DOHH2 (cell line): ENCODE measurements around the gene BCAP31.
"Not testable (repeated sequence)": the region's sequence is repeated elsewhere in the genome, so short reads cannot be mapped to it uniquely, and the experiment has no call there.

Source experiments
- H3F3A ChIP-seq: fragments of 200-600 bp; sonication (generic), shearing (Covaris generic); 2 replicates; pipeline ENCODE4 v1.6.0; 2016; ENCODE audit warnings: antibody characterized with exemption, mild to moderate bottlenecking; ENCODE audit not compliant: control insufficient read depth, insufficient read depth
- H3K27ac ChIP-seq: fragments of 200-600 bp; sonication (generic); 2 replicates; pipeline ENCODE4 v1.5.1; 2014; ENCODE audit warnings: low read depth, mild to moderate bottlenecking, low read length, moderate library complexity
- H3K27me3 ChIP-seq: fragments of 200-600 bp; sonication (generic); 2 replicates; pipeline ENCODE4 v1.6.1; 2014; ENCODE audit warnings: mild to moderate bottlenecking, low read length, mixed read lengths; ENCODE audit not compliant: control insufficient read depth
- H3K36me3 ChIP-seq: fragments of 200-600 bp; sonication (generic); 2 replicates; pipeline ENCODE4 v1.6.1; 2014; ENCODE audit warnings: mild to moderate bottlenecking, low read length, moderate library complexity, mixed read lengths; ENCODE audit not compliant: control insufficient read depth
- H3K4me1 ChIP-seq: fragments of 200-600 bp; sonication (generic); 2 replicates; pipeline ENCODE4 v1.6.1; 2014; ENCODE audit warnings: mild to moderate bottlenecking, low read length, mixed read lengths; ENCODE audit not compliant: control insufficient read depth
- H3K4me2 ChIP-seq: fragments of 200-600 bp; sonication (generic); 2 replicates; pipeline ENCODE4 v1.6.0; 2014; ENCODE audit warnings: mild to moderate bottlenecking, low read length, moderate library complexity
- H3K4me3 ChIP-seq: fragments of 200-600 bp; sonication (generic); 2 replicates; pipeline ENCODE4 v1.5.1; 2014; ENCODE audit warnings: mild to moderate bottlenecking, low read length, mixed read lengths
- H3K79me2 ChIP-seq: fragments of 200-600 bp; sonication (generic); 2 replicates; pipeline ENCODE4 v1.6.1; 2014; ENCODE audit warnings: mild to moderate bottlenecking, low read length, mixed read lengths; ENCODE audit not compliant: control insufficient read depth
- H3K9me2 ChIP-seq: fragments of 200-600 bp; sonication (generic); replicated peaks from 2 replicates; pipeline ENCODE4 v1.6.1; 2014; ENCODE audit warnings: mild to moderate bottlenecking, low read length, mixed read lengths; ENCODE audit not compliant: control insufficient read depth
- H3K9me3 ChIP-seq: fragments of 200-600 bp; sonication (generic); 2 replicates; pipeline ENCODE4 v1.6.1; 2014; ENCODE audit warnings: antibody characterized with exemption, low read length, mixed read lengths; ENCODE audit not compliant: control insufficient read depth, insufficient read depth
- H4K20me1 ChIP-seq: fragments of 200-600 bp; sonication (generic); 2 replicates; pipeline ENCODE4 v1.6.0; 2014; ENCODE audit warnings: low read depth, mild to moderate bottlenecking, antibody characterized with exemption, low read length, moderate library complexity; ENCODE audit not compliant: control insufficient read depth, insufficient read depth
- EZH2phosphoT487 ChIP-seq: fragments of 200-600 bp; sonication (generic); IDR thresholded peaks from 2 replicates; pipeline ENCODE4 v1.6.1; 2017; ENCODE audit warnings: borderline replicate concordance, mild to moderate bottlenecking, antibody characterized with exemption, low read length, moderate library complexity, mixed read lengths
- TF ChIP-seq, protein P1 (sequence below): fragments of 200-600 bp; sonication (generic); IDR thresholded peaks from one replicate; pipeline ENCODE4 v1.5.1; 2014; ENCODE audit warnings: antibody characterized with exemption, mild to moderate bottlenecking, low read depth, low read length; ENCODE audit not compliant: poor library complexity, severe bottlenecking

Gene BCAP31

DNA sequence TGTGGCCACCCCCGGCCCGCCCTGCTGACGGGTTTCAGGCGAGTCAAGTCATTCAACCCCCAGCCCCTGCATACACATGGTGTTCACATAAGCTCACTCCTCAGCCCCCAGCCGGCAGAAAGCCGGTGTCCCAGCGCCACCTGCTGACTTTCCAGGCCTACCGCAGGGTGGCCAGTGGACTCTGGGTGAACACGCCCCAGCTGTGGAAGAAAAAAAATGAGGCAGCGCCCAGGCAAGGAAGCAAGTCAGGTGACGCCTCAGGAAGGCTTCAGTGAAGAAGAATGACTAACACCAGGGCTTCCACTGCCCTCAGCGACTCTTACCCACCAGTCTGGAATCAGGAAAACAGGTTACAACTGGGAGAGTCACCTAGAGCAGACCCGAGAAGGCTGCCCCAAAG is 15.8 kb downstream of the BCAP31 start:
- Histone ChIP-seq H3K4me2 (no peak overlapping the region), H4K20me1 (no peaks in the 10 kb centered on the region), H3K36me3 (no peaks in the 10 kb centered on the region; the same call in 1 of the 2 replicates), H3K27me3 (no peaks in the 10 kb centered on the region), H3K79me2 (no peaks in the 10 kb centered on the region), H3K9me3 (no peaks in the 10 kb centered on the region), H3K27ac (no peak overlapping the region), H3K4me3 (no peak overlapping the region), H3F3A (no peaks in the 10 kb centered on the region), H3K9me2 (no peaks in the 10 kb centered on the region), H3K4me1 (no peaks in the 10 kb centered on the region)
- TF ChIP-seq, protein P1, sequence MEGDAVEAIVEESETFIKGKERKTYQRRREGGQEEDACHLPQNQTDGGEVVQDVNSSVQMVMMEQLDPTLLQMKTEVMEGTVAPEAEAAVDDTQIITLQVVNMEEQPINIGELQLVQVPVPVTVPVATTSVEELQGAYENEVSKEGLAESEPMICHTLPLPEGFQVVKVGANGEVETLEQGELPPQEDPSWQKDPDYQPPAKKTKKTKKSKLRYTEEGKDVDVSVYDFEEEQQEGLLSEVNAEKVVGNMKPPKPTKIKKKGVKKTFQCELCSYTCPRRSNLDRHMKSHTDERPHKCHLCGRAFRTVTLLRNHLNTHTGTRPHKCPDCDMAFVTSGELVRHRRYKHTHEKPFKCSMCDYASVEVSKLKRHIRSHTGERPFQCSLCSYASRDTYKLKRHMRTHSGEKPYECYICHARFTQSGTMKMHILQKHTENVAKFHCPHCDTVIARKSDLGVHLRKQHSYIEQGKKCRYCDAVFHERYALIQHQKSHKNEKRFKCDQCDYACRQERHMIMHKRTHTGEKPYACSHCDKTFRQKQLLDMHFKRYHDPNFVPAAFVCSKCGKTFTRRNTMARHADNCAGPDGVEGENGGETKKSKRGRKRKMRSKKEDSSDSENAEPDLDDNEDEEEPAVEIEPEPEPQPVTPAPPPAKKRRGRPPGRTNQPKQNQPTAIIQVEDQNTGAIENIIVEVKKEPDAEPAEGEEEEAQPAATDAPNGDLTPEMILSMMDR: peak; percentile 53
- TF ChIP-seq EZH2phosphoT487: no peak

DNA sequence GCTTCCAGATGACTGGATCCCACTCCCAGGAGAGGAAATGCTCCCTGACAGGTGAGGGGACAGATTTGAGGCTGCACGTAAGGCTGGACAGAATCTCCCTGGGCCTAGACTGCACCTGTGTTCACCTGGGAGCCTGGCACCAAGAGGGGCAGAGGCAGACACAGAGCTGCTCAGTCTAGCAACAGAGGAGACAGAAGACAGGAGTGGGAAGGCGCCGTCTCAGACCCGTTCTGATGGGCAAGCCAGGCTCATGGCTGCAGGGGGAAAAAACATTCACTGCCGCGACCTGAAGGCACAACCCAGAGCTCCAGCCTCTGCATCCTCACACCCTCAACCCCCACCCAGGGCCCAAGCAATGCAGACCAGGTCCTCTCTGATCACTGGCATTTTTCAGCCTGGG is 16.8 kb downstream of the BCAP31 start:
- Histone ChIP-seq H3K4me3 (no peak overlapping the region), H4K20me1 (no peaks in the 10 kb centered on the region), H3K36me3 (no peaks in the 10 kb centered on the region; the same call in 1 of the 2 replicates), H3K4me2 (no peak overlapping the region), H3K27me3 (no peaks in the 10 kb centered on the region), H3K4me1 (no peaks in the 10 kb centered on the region), H3K79me2 (no peaks in the 10 kb centered on the region), H3K27ac (no peak overlapping the region), H3K9me3 (no peaks in the 10 kb centered on the region), H3F3A (no peaks in the 10 kb centered on the region), H3K9me2 (no peaks in the 10 kb centered on the region)
- TF ChIP-seq EZH2phosphoT487: no peak
- TF ChIP-seq, protein P1: no peak

DNA sequence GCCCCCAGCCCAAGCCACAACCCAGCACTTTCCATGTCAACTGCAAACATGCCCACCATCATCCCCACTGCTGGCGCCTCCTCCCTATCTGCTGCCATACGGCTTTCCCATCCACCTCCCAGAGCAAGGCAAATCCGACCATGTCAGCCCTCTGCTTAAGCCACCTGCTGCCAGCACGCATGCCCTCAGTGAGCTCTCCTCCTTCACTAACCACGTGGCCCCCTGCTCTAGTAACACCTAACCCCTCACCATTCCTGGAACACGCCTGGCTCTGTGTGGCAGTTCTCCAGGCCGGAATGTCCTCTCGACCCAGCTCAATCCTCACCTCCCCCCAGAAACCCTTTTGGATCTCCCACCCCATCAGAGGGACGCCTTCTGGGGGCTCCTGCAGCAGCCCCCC is 17.4 kb downstream of the BCAP31 start:
- Histone ChIP-seq H3K4me1 (no peaks in the 10 kb centered on the region), H3K27me3 (no peaks in the 10 kb centered on the region), H3K4me2 (no peak overlapping the region), H3K9me3 (no peaks in the 10 kb centered on the region), H3K9me2 (no peaks in the 10 kb centered on the region), H3F3A (no peaks in the 10 kb centered on the region), H4K20me1 (no peaks in the 10 kb centered on the region), H3K36me3 (no peaks in the 10 kb centered on the region; the same call in 1 of the 2 replicates), H3K4me3 (no peak overlapping the region), H3K27ac (no peak overlapping the region), H3K79me2 (no peaks in the 10 kb centered on the region)
- no peak for TF ChIP-seq EZH2phosphoT487
- TF ChIP-seq, protein P1: no peak

DNA sequence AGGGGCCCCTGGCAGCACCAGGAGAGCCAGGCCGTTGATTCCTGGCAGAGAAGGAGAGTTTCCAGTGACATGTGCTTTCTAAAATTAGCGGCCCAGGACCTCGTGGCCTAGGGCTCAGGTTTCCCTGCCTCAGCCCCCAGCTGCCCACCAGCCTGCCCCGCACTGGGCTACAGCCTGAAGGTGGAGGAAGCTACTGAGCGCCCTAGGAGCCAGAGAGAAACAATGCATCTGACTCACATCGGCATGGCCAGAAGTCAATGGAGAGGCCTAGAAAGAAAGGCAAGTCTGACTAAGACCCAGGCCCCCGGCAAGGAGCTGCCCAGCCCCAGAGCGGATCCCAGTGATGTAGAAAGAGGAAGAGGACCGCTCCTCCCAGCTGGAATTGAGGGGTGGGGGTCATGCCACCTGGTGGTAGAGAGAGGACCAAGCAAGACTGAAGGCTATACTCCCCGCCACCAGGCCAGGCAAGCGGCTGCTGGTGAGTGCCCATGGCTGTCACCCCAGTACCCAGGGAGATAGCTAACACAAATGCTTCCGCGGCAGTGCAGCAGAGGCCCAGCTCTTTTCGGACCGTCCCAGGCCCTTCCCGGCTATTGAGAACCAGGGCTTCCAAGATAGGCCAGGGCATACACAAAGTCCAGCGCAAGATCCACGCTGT is 18.7 kb downstream of the BCAP31 start:
- not testable (repeated sequence) for H3K36me3 ChIP-seq, H3K4me1 ChIP-seq, H3K4me2 ChIP-seq, H3K27me3 ChIP-seq, H3K4me3 ChIP-seq, H4K20me1 ChIP-seq, H3K79me2 ChIP-seq, H3F3A ChIP-seq, H3K27ac ChIP-seq, H3K9me3 ChIP-seq, H3K9me2 ChIP-seq

DNA sequence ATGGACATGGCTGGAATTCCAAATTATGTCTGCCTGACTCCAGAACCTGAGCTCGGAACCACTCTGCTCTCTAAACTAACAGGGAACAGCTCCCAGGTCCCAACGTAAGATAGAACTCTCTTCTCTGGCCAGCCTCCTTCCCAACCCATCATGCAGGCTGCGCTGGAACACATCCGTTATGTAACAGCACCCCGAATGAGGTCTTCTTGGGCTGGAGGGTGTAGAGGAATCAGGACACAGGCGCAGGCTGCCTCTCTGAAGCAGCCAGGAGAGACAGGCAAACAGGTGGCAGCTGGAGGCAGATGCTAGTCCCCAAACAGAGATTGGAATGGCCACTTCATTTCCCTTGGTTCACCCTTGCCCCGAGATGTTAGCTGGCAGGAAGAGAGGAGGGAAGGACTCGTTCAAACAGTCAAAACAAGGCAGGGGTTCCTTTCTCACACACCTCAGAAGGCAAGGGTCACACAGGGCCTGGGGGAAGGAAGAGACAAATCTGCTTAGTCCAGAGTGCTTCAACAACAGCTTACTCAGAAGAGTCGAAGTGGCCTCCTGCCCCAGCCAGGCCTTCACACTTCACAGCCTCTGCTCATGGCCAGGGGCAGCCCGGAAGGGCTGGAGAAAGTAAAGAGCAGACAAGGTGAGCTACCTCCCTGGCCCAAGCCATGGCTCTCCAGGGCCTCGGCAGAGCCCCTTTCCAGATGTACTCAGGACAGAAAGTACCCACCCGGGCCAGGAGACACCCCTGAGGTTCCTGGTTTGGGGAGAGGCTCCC is 19.4 kb downstream of the BCAP31 start:
- H3K36me3 ChIP-seq, H3K27me3 ChIP-seq, H3K4me3 ChIP-seq, H3F3A ChIP-seq, H3K4me1 ChIP-seq, H4K20me1 ChIP-seq, H3K9me3 ChIP-seq, H3K4me2 ChIP-seq, H3K9me2 ChIP-seq, H3K27ac ChIP-seq, H3K79me2 ChIP-seq: not testable (repeated sequence)
